Panc1 (cell line): Measurements from ENCODE around the gene EDNRB. TPM values are rescaled to one million over a fixed set of nuclear protein-coding genes. Genes with fewer than 3 reads are reported as not detected.

Experiments
- ATAC-seq: fragments of 200-7000 bp; cut with Tn5 transposase; 2 replicates; pipeline ENCODE4 v1.9.1; 2020; ENCODE audit warnings: mild to moderate bottlenecking, moderate library complexity
- BruUV-seq: library from RNA; stranded (reverse); fragments of 400-500 nt; replicated peaks from 2 replicates; lab custom pipeline; 2021; lab: Mats Ljungman, UMichigan
- CTCF ChIA-PET: fragments of 300-600 bp; sonication (Branson Sonifier 250); formaldehyde crosslinking; loops from one replicate; lab custom pipeline; 2022; ENCODE audit warnings: antibody characterized with exemption; lab: Charles Lee
- POLR2A ChIA-PET: fragments of 300-600 bp; sonication (Branson Sonifier 250); formaldehyde crosslinking; loops from one replicate; lab custom pipeline; 2022; ENCODE audit warnings: antibody characterized with exemption; lab: Charles Lee
- DNase-seq: peaks from one replicate; pipeline ENCODE4 v3.0.0-alpha.2; 2010; ENCODE audit warnings: low read depth, low spot score
- H3K27ac ChIP-seq: 2 replicates; pipeline ENCODE4 v1.5.1; 2011; ENCODE audit warnings: mild to moderate bottlenecking, low read length, inconsistent platforms
- H3K27me3 ChIP-seq: fragments of 200-500 bp; sonication (Bioruptor generic); 2 replicates; pipeline ENCODE4 v1.6.0; 2014; ENCODE audit warnings: low read length, inconsistent platforms; ENCODE audit not compliant: control insufficient read depth, insufficient read depth
- H3K36me3 ChIP-seq: fragments of 200-500 bp; sonication (Bioruptor generic); 2 replicates; pipeline ENCODE4 v1.5.1; 2014; ENCODE audit warnings: inconsistent platforms, mild to moderate bottlenecking, low read length, moderate library complexity; ENCODE audit not compliant: control insufficient read depth, insufficient read depth
- H3K4me1 ChIP-seq: 2 replicates; pipeline ENCODE4 v1.5.1; 2011; ENCODE audit warnings: inconsistent platforms, mild to moderate bottlenecking, low read length, moderate library complexity; ENCODE audit not compliant: control insufficient read depth, insufficient read depth
- H3K4me3 ChIP-seq, 2 experiments: 2 replicates each; pipeline ENCODE4 v1.5.1; 2011 to 2012; ENCODE audit warnings: low read depth in 2 of 2, low read length in 2 of 2, mild to moderate bottlenecking in 2 of 2, inconsistent platforms in 1 of 2, moderate library complexity in 1 of 2
- H3K9me3 ChIP-seq: fragments of 200-500 bp; sonication (Bioruptor generic); 2 replicates; pipeline ENCODE4 v1.5.1; 2014; ENCODE audit warnings: low read depth, mild to moderate bottlenecking, inconsistent platforms, low read length, moderate library complexity; ENCODE audit not compliant: control insufficient read depth, insufficient read depth
- POLR2AphosphoS5 ChIP-seq: IDR thresholded peaks from 2 replicates; pipeline ENCODE4 v1.6.1; 2012; ENCODE audit warnings: mild to moderate bottlenecking, low read depth, low read length, moderate library complexity
- SIN3A ChIP-seq: IDR thresholded peaks from 2 replicates; pipeline ENCODE4 v1.6.1; 2012; ENCODE audit warnings: low read depth, mild to moderate bottlenecking, low read length, moderate library complexity, borderline replicate concordance; ENCODE audit not compliant: insufficient read depth
- TCF7L2 ChIP-seq: IDR thresholded peaks from 2 replicates; pipeline ENCODE4 v1.6.1; 2011; ENCODE audit warnings: mild to moderate bottlenecking, low read depth, low read length, inconsistent platforms
- in situ Hi-C: cut with HindIII; loops from 2 replicates; pipeline ENCODE4 v1.10.0; 2016; ENCODE audit warnings: low sequenced_read_pairs, low pct_unique_long_range_greater_than_20kb
- intact Hi-C: fragments of 100-400 bp; cut with micrococcal nuclease; formaldehyde crosslinking; loops from one replicate; pipeline ENCODE4 v1.10.0; 2022; ENCODE audit not compliant: unreplicated experiment
- total RNA-seq: library from RNA; stranded (reverse); gene quantifications from one replicate; pipeline ENCODE4 v1.2.1, GENCODE V29; 2021; ENCODE audit not compliant: unreplicated experiment
- TF ChIP-seq, protein P1 (sequence below), 2 experiments: IDR thresholded peaks; 2 replicates each; pipeline ENCODE4 v1.6.1; 2011 to 2012; ENCODE audit warnings: low read depth in 2 of 2, control low read depth in 1 of 2, low read length in 1 of 2, mild to moderate bottlenecking in 1 of 2, moderate library complexity in 1 of 2; ENCODE audit not compliant: insufficient read depth in 1 of 2
- TF ChIP-seq, protein P2 (sequence below): fragments of 450-650 bp; IDR thresholded peaks from 2 replicates; pipeline ENCODE4 v1.5.1; 2017; ENCODE audit warnings: mild to moderate bottlenecking

The EDNRB gene
- total RNA-seq, 1 experiment from 2014 or later: 0.18 TPM

DNA sequence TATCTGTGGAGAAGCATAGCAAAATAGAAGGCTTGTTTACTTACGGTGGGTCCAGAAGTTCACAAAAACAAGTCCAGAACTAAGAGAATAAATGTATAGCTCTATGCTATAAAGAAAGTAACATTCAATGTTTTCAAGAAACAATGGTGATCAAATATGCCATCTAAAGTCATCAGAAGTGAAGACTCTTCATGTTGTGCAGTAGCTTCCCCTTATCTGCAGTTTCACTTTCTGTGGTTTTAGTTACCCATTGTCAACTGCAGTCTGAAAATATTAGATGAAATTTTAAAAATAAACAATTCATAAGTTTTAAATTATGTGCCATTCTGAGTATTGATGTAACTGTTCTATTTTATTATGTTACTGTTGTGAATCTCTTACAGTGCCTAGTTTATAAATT, 72.5 kb downstream of the EDNRB start:
- Histone ChIP-seq H3K4me1 (no peaks in the 10 kb centered on the region), H3K36me3 (no peaks in the 10 kb centered on the region), H3K27ac (no peak overlapping the region), H3K4me3 (no peak overlapping the region), H3K9me3 (no peaks in the 10 kb centered on the region), H3K27me3 (no peaks in the 10 kb centered on the region)
- ATAC-seq (no peak), DNase-seq (no peak)
- intact Hi-C loops (no loop called here), in situ Hi-C loops (no loop called here)
- ChIA-PET CTCF (no interaction called here), POLR2A (no interaction called here)
- TF ChIP-seq POLR2AphosphoS5 (no peak), SIN3A (no peak), TCF7L2 (no peak)
- TF ChIP-seq, protein P1, sequence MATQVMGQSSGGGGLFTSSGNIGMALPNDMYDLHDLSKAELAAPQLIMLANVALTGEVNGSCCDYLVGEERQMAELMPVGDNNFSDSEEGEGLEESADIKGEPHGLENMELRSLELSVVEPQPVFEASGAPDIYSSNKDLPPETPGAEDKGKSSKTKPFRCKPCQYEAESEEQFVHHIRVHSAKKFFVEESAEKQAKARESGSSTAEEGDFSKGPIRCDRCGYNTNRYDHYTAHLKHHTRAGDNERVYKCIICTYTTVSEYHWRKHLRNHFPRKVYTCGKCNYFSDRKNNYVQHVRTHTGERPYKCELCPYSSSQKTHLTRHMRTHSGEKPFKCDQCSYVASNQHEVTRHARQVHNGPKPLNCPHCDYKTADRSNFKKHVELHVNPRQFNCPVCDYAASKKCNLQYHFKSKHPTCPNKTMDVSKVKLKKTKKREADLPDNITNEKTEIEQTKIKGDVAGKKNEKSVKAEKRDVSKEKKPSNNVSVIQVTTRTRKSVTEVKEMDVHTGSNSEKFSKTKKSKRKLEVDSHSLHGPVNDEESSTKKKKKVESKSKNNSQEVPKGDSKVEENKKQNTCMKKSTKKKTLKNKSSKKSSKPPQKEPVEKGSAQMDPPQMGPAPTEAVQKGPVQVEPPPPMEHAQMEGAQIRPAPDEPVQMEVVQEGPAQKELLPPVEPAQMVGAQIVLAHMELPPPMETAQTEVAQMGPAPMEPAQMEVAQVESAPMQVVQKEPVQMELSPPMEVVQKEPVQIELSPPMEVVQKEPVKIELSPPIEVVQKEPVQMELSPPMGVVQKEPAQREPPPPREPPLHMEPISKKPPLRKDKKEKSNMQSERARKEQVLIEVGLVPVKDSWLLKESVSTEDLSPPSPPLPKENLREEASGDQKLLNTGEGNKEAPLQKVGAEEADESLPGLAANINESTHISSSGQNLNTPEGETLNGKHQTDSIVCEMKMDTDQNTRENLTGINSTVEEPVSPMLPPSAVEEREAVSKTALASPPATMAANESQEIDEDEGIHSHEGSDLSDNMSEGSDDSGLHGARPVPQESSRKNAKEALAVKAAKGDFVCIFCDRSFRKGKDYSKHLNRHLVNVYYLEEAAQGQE (IDR thresholded peaks at IDR 0.05; ENCODE audit: insufficient read depth in 1 of 2, low read depth in 2 of 2, low read length in 1 of 2): no peak
- TF ChIP-seq, protein P2, sequence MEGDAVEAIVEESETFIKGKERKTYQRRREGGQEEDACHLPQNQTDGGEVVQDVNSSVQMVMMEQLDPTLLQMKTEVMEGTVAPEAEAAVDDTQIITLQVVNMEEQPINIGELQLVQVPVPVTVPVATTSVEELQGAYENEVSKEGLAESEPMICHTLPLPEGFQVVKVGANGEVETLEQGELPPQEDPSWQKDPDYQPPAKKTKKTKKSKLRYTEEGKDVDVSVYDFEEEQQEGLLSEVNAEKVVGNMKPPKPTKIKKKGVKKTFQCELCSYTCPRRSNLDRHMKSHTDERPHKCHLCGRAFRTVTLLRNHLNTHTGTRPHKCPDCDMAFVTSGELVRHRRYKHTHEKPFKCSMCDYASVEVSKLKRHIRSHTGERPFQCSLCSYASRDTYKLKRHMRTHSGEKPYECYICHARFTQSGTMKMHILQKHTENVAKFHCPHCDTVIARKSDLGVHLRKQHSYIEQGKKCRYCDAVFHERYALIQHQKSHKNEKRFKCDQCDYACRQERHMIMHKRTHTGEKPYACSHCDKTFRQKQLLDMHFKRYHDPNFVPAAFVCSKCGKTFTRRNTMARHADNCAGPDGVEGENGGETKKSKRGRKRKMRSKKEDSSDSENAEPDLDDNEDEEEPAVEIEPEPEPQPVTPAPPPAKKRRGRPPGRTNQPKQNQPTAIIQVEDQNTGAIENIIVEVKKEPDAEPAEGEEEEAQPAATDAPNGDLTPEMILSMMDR: no peak
- BruUV-seq: no TSS peak

Other genes starting within 250 kb of the EDNRB start
- 0.49 TPM for gene SLAIN1, start 221.1 kb downstream of the EDNRB start, total RNA-seq